Fibroblast of lung (primary cell): ENCODE data around the gene DDX28. TPM values are rescaled to one million over a fixed set of nuclear protein-coding genes. Genes with fewer than 3 reads are reported as not detected.

Experiments used
- DNase-seq, 2 donors: peaks; one replicate each; pipeline versions ENCODE4 v3.0.0 to v3.0.0-alpha.2; 2010; ENCODE audit warnings: low read depth in 2 of 2
- H2AFZ ChIP-seq: 2 replicates; pipeline ENCODE4 v1.5.1; 2012; ENCODE audit warnings: low read length, control low read depth, inconsistent platforms
- H3K27ac ChIP-seq: 2 replicates; pipeline ENCODE4 v1.5.1; 2011; ENCODE audit warnings: low read length, control low read depth; ENCODE audit not compliant: insufficient read depth
- H3K27me3 ChIP-seq: 2 replicates; pipeline ENCODE4 v1.5.1; 2011; ENCODE audit warnings: mild to moderate bottlenecking, low read length; ENCODE audit not compliant: control insufficient read depth, insufficient read depth
- H3K36me3 ChIP-seq: 2 replicates; pipeline ENCODE4 v1.5.1; 2011; ENCODE audit warnings: low read length; ENCODE audit not compliant: control insufficient read depth, insufficient read depth
- H3K4me1 ChIP-seq: 2 replicates; pipeline ENCODE4 v1.5.1; 2011; ENCODE audit warnings: low read length; ENCODE audit not compliant: control insufficient read depth, insufficient read depth; ENCODE audit errors: extremely low read depth
- H3K4me2 ChIP-seq: 2 replicates; pipeline ENCODE4 v1.5.1; 2011; ENCODE audit warnings: low read length, control low read depth; ENCODE audit not compliant: insufficient read depth; ENCODE audit errors: extremely low read depth
- H3K4me3 ChIP-seq, 4 experiments: fragments of 200-600 bp in 1 of 4; sonication (generic) in 1 of 4; replicated peaks in 1 of 4; 2 replicates each; pipeline ENCODE4 v1.5.1; 2011 to 2016; ENCODE audit warnings: low read length in 4 of 4, low read depth in 3 of 4, mild to moderate bottlenecking in 3 of 4, control low read depth in 2 of 4, inconsistent platforms in 1 of 4, mixed read lengths in 1 of 4; ENCODE audit not compliant: insufficient read depth in 1 of 4; ENCODE audit errors: control extremely low read depth in 1 of 4
- H3K79me2 ChIP-seq: 2 replicates; pipeline ENCODE4 v1.5.1; 2012; ENCODE audit warnings: mild to moderate bottlenecking, low read length, inconsistent platforms; ENCODE audit not compliant: control insufficient read depth, insufficient read depth
- H3K9ac ChIP-seq: 2 replicates; pipeline ENCODE4 v1.5.1; 2011; ENCODE audit warnings: mild to moderate bottlenecking, low read length, control low read depth; ENCODE audit not compliant: insufficient read depth
- H3K9me3 ChIP-seq: 2 replicates; pipeline ENCODE4 v1.5.1; 2012; ENCODE audit warnings: low read depth, low read length; ENCODE audit not compliant: control insufficient read depth, insufficient read depth
- H4K20me1 ChIP-seq: 2 replicates; pipeline ENCODE4 v1.5.1; 2011; ENCODE audit warnings: low read length; ENCODE audit not compliant: control insufficient read depth, insufficient read depth; ENCODE audit errors: extremely low read depth
- CTCF ChIP-seq, 2 donors: IDR thresholded peaks in 1 of 2; conservative IDR thresholded peaks in 1 of 2; 1 replicate in 1 of 2; 2 replicates in 1 of 2; pipeline ENCODE4 v1.5.1; 2011 to 2012; ENCODE audit warnings: low read length in 2 of 2, control low read depth in 1 of 2, inconsistent platforms in 1 of 2, low read depth in 1 of 2, mild to moderate bottlenecking in 1 of 2
- EZH2 ChIP-seq: IDR thresholded peaks from 2 replicates; pipeline ENCODE4 v1.5.1; 2012; ENCODE audit warnings: low read length, control low read depth, mild to moderate bottlenecking; ENCODE audit errors: missing control alignments
- polyA plus RNA-seq, 2 donors: library from polyadenylated mRNA; depleted of rRNA in 1 of 2; stranded (reverse) in 1 of 2; unstranded in 1 of 2; fragments of >200 nt; gene quantifications; 2 replicates each; pipeline ENCODE4 v1.2.1, GENCODE V29; 2011 to 2012; ENCODE audit warnings: missing spikeins in 1 of 2
- total RNA-seq: library from RNA; depleted of rRNA; stranded (reverse); fragments of >200 nt; gene quantifications from 2 replicates; pipeline ENCODE4 v1.2.1, GENCODE V29; 2014

Gene DDX28
- total and polyA plus RNA-seq, 2 donors (not counting 1 experiment from before 2014, with no cell fraction given), result 5.3 to 10.7 TPM

GRCh38 chr16:67986949-67987348 lies 36.1 kb downstream of the DDX28 start:
- TF ChIP-seq EZH2 (no peak), CTCF (conservative IDR thresholded peaks at IDR 0.05 in 1 of 2, IDR thresholded peaks at IDR 0.05 in 1 of 2; ENCODE audit: low read depth in 1 of 2, low read length in 2 of 2) (no peak)
- no peaks in the 10 kb centered on the region for H3K27me3 ChIP-seq
- no peak overlapping the region for H3K4me3 ChIP-seq

GRCh38 chr16:67982011-67982696 lies 40.9 kb downstream of the DDX28 start:
- no peak overlapping the region for H3K4me3 ChIP-seq
- H3K79me2 ChIP-seq, result no peaks in the 10 kb centered on the region
- peaks cover 2% of the 10 kb centered on the region for H3K27me3 ChIP-seq
- H3K4me1 ChIP-seq, result peaks cover 2% of the 10 kb centered on the region
- H4K20me1 ChIP-seq, result no peaks in the 10 kb centered on the region
- no peak overlapping the region for H3K4me2 ChIP-seq
- H3K36me3 ChIP-seq, result no peaks in the 10 kb centered on the region
- no peak for DNase-seq
- H3K9me3 ChIP-seq, result no peaks in the 10 kb centered on the region
- TF ChIP-seq EZH2, result no peak
- TF ChIP-seq CTCF (conservative IDR thresholded peaks at IDR 0.05 in 1 of 2, IDR thresholded peaks at IDR 0.05 in 1 of 2; ENCODE audit: low read depth in 1 of 2, low read length in 2 of 2), result no peak
- H3K9ac ChIP-seq, result no peak overlapping the region
- H3K27ac ChIP-seq, result no peak overlapping the region
- no peak overlapping the region for H2AFZ ChIP-seq

More at GRCh38 chr16:67986949-67987348, 36.1 kb downstream of the DDX28 start:
- H3K4me1 ChIP-seq, result peaks cover 4% of the 10 kb centered on the region
- H3K9ac ChIP-seq, result no peak overlapping the region
- no peak overlapping the region for H2AFZ ChIP-seq
- no peaks in the 10 kb centered on the region for H3K36me3 ChIP-seq
- H3K79me2 ChIP-seq, result no peaks in the 10 kb centered on the region
- H3K9me3 ChIP-seq, result no peaks in the 10 kb centered on the region
- no peak overlapping the region for H3K27ac ChIP-seq
- H3K4me2 ChIP-seq, result no peak overlapping the region
- DNase-seq, result no peak
- no peaks in the 10 kb centered on the region for H4K20me1 ChIP-seq

- Histone ChIP-seq H3K27ac (no peak within 1 kb of the TSS), H3K4me2 (no peak within 1 kb of the TSS), H3K79me2 (no peaks in the 10 kb centered on the region), H2AFZ (no peak within 1 kb of the TSS), H3K4me3 (no peak within 1 kb of the TSS), H3K36me3 (no peaks in the 10 kb centered on the region), H3K9me3 (no peaks in the 10 kb centered on the region), H3K27me3 (peaks cover 11% of the 10 kb centered on the region), H4K20me1 (no peaks in the 10 kb centered on the region), H3K4me1 (peaks cover 2% of the 10 kb centered on the region), H3K9ac (no peak within 1 kb of the TSS)
- DNase-seq, result no peak
- no peak for TF ChIP-seq CTCF (conservative IDR thresholded peaks at IDR 0.05 in 1 of 2, IDR thresholded peaks at IDR 0.05 in 1 of 2; ENCODE audit: low read depth in 1 of 2, low read length in 2 of 2)
These were observed 42.9 kb downstream of the DDX28 start, which contains the start of gene DPEP3 for GRCh38 chr16:67979955-67980678. DPEP3 (minus strand) TSS chr16:67980499; CDS start chr16:67980380, 119 bp downstream.
